Measurements from ENCODE around the gene SLC9A2.

Gene SLC9A2

GRCh38 chr2:102591491-102592045 is 27.8 kb upstream of the SLC9A2 start:
- H3K27ac ChIP-seq = no peak overlapping the region
- H3K9ac ChIP-seq (ENCODE audit: insufficient read length) = no peak overlapping the region
- H3K4me3 ChIP-seq = no peak overlapping the region
- no peaks in the 10 kb centered on the region for H3K36me3 ChIP-seq (ENCODE audit: insufficient read depth, low read length)
- no peak for TF ChIP-seq EZH2 (IDR thresholded peaks at IDR 0.05)
- TF ChIP-seq POLR2AphosphoS5 (IDR thresholded peaks at IDR 0.05; ENCODE audit: borderline replicate concordance, low read depth, low read length) = no peak
- no peak for TF ChIP-seq FOXP2 (optimal IDR thresholded peaks at IDR 0.05; ENCODE audit: control extremely low read depth, extremely low read length, insufficient read depth)
- no peaks in the 10 kb centered on the region for H3K9me3 ChIP-seq (ENCODE audit: low read depth, low read length)
- no peak for DNase-seq (ENCODE audit: low read depth, low spot score)

- TF ChIP-seq EZH2 (IDR thresholded peaks at IDR 0.05) (no peak), POLR2AphosphoS5 (IDR thresholded peaks at IDR 0.05; ENCODE audit: borderline replicate concordance, low read depth, low read length) (no peak), FOXP2 (optimal IDR thresholded peaks at IDR 0.05; ENCODE audit: control extremely low read depth, extremely low read length, insufficient read depth) (no peak)
- DNase-seq (ENCODE audit: low read depth, low spot score) = no peak
- Histone ChIP-seq H3K4me3 (no peak overlapping the region), H3K36me3 (ENCODE audit: insufficient read depth, low read length) (no peaks in the 10 kb centered on the region), H3K9ac (ENCODE audit: insufficient read length) (no peak overlapping the region), H3K9me3 (ENCODE audit: low read depth, low read length) (no peaks in the 10 kb centered on the region), H3K27ac (no peak overlapping the region)
Observed at GRCh38 chr2:102592601-102593000, 26.8 kb upstream of the SLC9A2 start.

GRCh38 chr2:102593516-102593915 is 25.8 kb upstream of the SLC9A2 start:
- H3K36me3 ChIP-seq (ENCODE audit: insufficient read depth, low read length) = no peaks in the 10 kb centered on the region
- H3K9me3 ChIP-seq (ENCODE audit: low read depth, low read length) = no peaks in the 10 kb centered on the region
- no peak for DNase-seq (ENCODE audit: low read depth, low spot score)
- TF ChIP-seq EZH2 (IDR thresholded peaks at IDR 0.05) (no peak), POLR2AphosphoS5 (IDR thresholded peaks at IDR 0.05; ENCODE audit: borderline replicate concordance, low read depth, low read length) (no peak), FOXP2 (optimal IDR thresholded peaks at IDR 0.05; ENCODE audit: control extremely low read depth, extremely low read length, insufficient read depth) (no peak)
- no peak overlapping the region for H3K4me3 ChIP-seq
- no peak overlapping the region for H3K27ac ChIP-seq
- no peak overlapping the region for H3K9ac ChIP-seq (ENCODE audit: insufficient read length)

- H3K27ac ChIP-seq = no peak overlapping the region
- H3K4me3 ChIP-seq = no peak overlapping the region
- no peak overlapping the region for H3K9ac ChIP-seq (ENCODE audit: insufficient read length)
- no peaks in the 10 kb centered on the region for H3K9me3 ChIP-seq (ENCODE audit: low read depth, low read length)
- H3K36me3 ChIP-seq (ENCODE audit: insufficient read depth, low read length) = no peaks in the 10 kb centered on the region
- DNase-seq (ENCODE audit: low read depth, low spot score) = no peak
- TF ChIP-seq POLR2AphosphoS5 (IDR thresholded peaks at IDR 0.05; ENCODE audit: borderline replicate concordance, low read depth, low read length) (no peak), EZH2 (IDR thresholded peaks at IDR 0.05) (no peak), FOXP2 (optimal IDR thresholded peaks at IDR 0.05; ENCODE audit: control extremely low read depth, extremely low read length, insufficient read depth) (no peak)
Observed at GRCh38 chr2:102594445-102595016, 24.8 kb upstream of the SLC9A2 start.

DNA sequence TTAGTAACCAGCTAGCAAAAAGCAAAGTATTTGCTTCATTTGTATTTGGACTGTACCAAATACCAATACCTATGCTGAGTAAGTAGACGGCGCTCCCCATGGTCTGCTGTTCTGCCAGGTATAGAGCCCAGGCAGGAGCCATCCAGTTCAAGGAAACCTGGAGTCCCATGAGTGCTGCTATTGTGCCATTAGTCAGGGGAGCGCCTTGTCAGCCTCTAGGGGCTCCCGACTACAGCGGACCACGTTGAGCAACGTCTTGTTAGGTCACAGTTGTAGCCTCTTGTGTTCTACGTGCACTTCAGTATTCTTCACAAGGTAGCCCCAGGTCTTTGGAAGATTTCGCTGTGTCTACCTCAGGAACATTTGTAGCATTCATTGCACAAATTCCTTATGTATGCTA is 21.6 kb upstream of the SLC9A2 start:
- Histone ChIP-seq H3K9me3 (ENCODE audit: low read depth, low read length) (no peaks in the 10 kb centered on the region), H3K27ac (no peak overlapping the region), H3K36me3 (ENCODE audit: insufficient read depth, low read length) (no peaks in the 10 kb centered on the region), H3K9ac (ENCODE audit: insufficient read length) (no peak overlapping the region), H3K4me3 (no peak overlapping the region)
- no peak for TF ChIP-seq EZH2 (IDR thresholded peaks at IDR 0.05)
- no peak for TF ChIP-seq POLR2AphosphoS5 (IDR thresholded peaks at IDR 0.05; ENCODE audit: borderline replicate concordance, low read depth, low read length)
- no peak for TF ChIP-seq FOXP2 (optimal IDR thresholded peaks at IDR 0.05; ENCODE audit: control extremely low read depth, extremely low read length, insufficient read depth)
- no peak for DNase-seq (ENCODE audit: low read depth, low spot score)

DNA sequence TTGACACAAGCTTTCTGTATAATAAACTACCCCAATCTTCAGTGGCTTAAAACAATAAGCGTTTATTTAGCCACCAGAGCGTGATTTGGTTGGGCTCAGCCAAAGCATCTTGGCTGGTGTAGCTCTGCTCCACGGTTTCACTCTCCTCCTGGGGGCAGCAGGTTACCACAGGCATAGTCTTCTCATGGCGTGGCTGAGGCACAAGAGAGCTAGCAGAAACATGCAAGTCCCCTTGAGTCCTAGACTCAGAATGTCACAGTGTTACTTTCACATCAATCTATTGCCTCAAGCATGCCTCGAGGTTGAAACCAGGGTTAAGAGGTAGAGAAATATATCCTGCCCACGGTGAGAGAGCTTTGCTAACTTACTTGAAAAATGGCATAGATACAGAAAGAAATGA is 19.9 kb upstream of the SLC9A2 start:
- Histone ChIP-seq H3K4me3 (no peak overlapping the region), H3K9ac (ENCODE audit: insufficient read length) (no peak overlapping the region), H3K36me3 (ENCODE audit: insufficient read depth, low read length) (no peaks in the 10 kb centered on the region), H3K9me3 (ENCODE audit: low read depth, low read length) (no peaks in the 10 kb centered on the region), H3K27ac (no peak overlapping the region)
- no peak for TF ChIP-seq POLR2AphosphoS5 (IDR thresholded peaks at IDR 0.05; ENCODE audit: borderline replicate concordance, low read depth, low read length)
- TF ChIP-seq FOXP2 (optimal IDR thresholded peaks at IDR 0.05; ENCODE audit: control extremely low read depth, extremely low read length, insufficient read depth) = no peak
- TF ChIP-seq EZH2 (IDR thresholded peaks at IDR 0.05) = no peak
- DNase-seq (ENCODE audit: low read depth, low spot score) = no peak

- Histone ChIP-seq H3K9ac (ENCODE audit: insufficient read length) (no peak overlapping the region), H3K4me3 (no peak overlapping the region), H3K9me3 (ENCODE audit: low read depth, low read length) (no peaks in the 10 kb centered on the region), H3K27ac (no peak overlapping the region), H3K36me3 (ENCODE audit: insufficient read depth, low read length) (no peaks in the 10 kb centered on the region)
- TF ChIP-seq EZH2 (IDR thresholded peaks at IDR 0.05) = no peak
- no peak for TF ChIP-seq FOXP2 (optimal IDR thresholded peaks at IDR 0.05; ENCODE audit: control extremely low read depth, extremely low read length, insufficient read depth)
- no peak for TF ChIP-seq POLR2AphosphoS5 (IDR thresholded peaks at IDR 0.05; ENCODE audit: borderline replicate concordance, low read depth, low read length)
- DNase-seq (ENCODE audit: low read depth, low spot score) = no peak
Observed at GRCh38 chr2:102601730-102602129, 17.6 kb upstream of the SLC9A2 start.

- Histone ChIP-seq H3K4me3 (no peak overlapping the region), H3K27ac (no peak overlapping the region), H3K36me3 (ENCODE audit: insufficient read depth, low read length) (no peaks in the 10 kb centered on the region), H3K9me3 (ENCODE audit: low read depth, low read length) (no peaks in the 10 kb centered on the region), H3K9ac (ENCODE audit: insufficient read length) (no peak overlapping the region)
- DNase-seq (ENCODE audit: low read depth, low spot score) = no peak
- no peak for TF ChIP-seq EZH2 (IDR thresholded peaks at IDR 0.05)
Observed at GRCh38 chr2:102603904-102604303, 15.4 kb upstream of the SLC9A2 start.

DNA sequence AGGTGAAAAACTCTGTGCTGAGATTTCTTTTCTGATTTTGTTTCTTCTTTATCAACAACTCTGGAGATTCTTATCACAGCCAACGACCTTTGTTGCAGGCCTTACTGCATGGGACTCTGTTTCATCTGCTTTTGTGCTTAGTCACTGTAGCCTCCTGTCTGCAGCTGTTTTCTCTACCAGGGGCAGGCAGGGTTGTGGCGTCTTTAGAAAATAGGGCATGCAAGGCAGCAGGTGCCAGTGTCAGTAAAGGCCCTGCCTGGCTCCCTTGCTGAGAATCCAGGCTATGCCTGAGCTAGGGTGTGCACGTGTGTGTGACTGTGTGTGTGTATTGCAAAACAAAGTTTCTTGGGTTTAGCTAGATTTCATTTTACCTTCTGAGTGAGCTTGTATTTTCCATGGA is 14.6 kb upstream of the SLC9A2 start:
- TF ChIP-seq POLR2AphosphoS5 (IDR thresholded peaks at IDR 0.05; ENCODE audit: borderline replicate concordance, low read depth, low read length) (no peak), EZH2 (IDR thresholded peaks at IDR 0.05) (no peak), FOXP2 (optimal IDR thresholded peaks at IDR 0.05; ENCODE audit: control extremely low read depth, extremely low read length, insufficient read depth) (no peak)
- H3K36me3 ChIP-seq (ENCODE audit: insufficient read depth, low read length) = no peaks in the 10 kb centered on the region
- no peak overlapping the region for H3K4me3 ChIP-seq
- no peaks in the 10 kb centered on the region for H3K9me3 ChIP-seq (ENCODE audit: low read depth, low read length)
- DNase-seq (ENCODE audit: low read depth, low spot score) = no peak
- no peak overlapping the region for H3K9ac ChIP-seq (ENCODE audit: insufficient read length)
- no peak overlapping the region for H3K27ac ChIP-seq

Data from SK-N-MC (cell line).